LNCAP (cell line): ENCODE data around the gene MDFI.

ENCODE experiments used
- CTCF ChIP-seq: fragments of 450-650 bp; IDR thresholded peaks from 2 replicates; pipeline ENCODE4 v1.5.1; 2017; ENCODE audit warnings: mild to moderate bottlenecking

MDFI gene

GRCh38 chr6:41593839-41594238 lies 44.4 kb upstream of the MDFI start:
- TF ChIP-seq CTCF = no peak

- TF ChIP-seq CTCF = no peak
Observed at GRCh38 chr6:41594326-41594725, 43.9 kb upstream of the MDFI start.

GRCh38 chr6:41594766-41595165 lies 43.5 kb upstream of the MDFI start:
- no peak for TF ChIP-seq CTCF

GRCh38 chr6:41595166-41595565 lies 43.1 kb upstream of the MDFI start:
- no peak for TF ChIP-seq CTCF

- TF ChIP-seq CTCF = no peak
Observed at GRCh38 chr6:41596096-41596685, 42.1 kb upstream of the MDFI start.

- no peak for TF ChIP-seq CTCF
Observed at GRCh38 chr6:41596807-41597206, 41.5 kb upstream of the MDFI start.

GRCh38 chr6:41597246-41598000 lies 40.8 kb upstream of the MDFI start:
- TF ChIP-seq CTCF = no peak
